CD8-positive, alpha-beta memory T cell (primary cell): ENCODE results near the gene KIAA1614. TPM values are rescaled to one million over a fixed set of nuclear protein-coding genes. Genes with fewer than 3 reads are reported as not detected.

Experiments
- CTCF ChIA-PET: fragments of 350-600 bp; sonication (Branson Sonifier 250); formaldehyde crosslinking; loops from one replicate; lab custom pipeline; 2021; ENCODE audit warnings: antibody characterized with exemption; lab: Charles Lee
- POLR2A ChIA-PET: fragments of 350-600 bp; sonication (Branson Sonifier 250); formaldehyde crosslinking; loops from one replicate; lab custom pipeline; 2021; ENCODE audit warnings: antibody characterized with exemption; lab: Charles Lee
- DNase-seq, 5 donors: peaks; one replicate each; pipeline versions ENCODE4 v3.0.0 to v3.0.0-alpha.2; 2020 to 2022; ENCODE audit warnings: mixed read lengths in 1 of 5
- H3K27ac ChIP-seq: one replicate; pipeline ENCODE4 v1.7.0; 2013; ENCODE audit warnings: low read depth, mild to moderate bottlenecking, low read length, moderate library complexity
- H3K27me3 ChIP-seq: 2 replicates; pipeline ENCODE4 v1.7.0; 2013; ENCODE audit warnings: low read length, mild to moderate bottlenecking; ENCODE audit not compliant: insufficient read depth, poor library complexity, severe bottlenecking
- H3K36me3 ChIP-seq: 2 replicates; pipeline ENCODE4 v1.7.0; 2013; ENCODE audit warnings: mild to moderate bottlenecking, low read length, moderate library complexity; ENCODE audit not compliant: insufficient read depth
- H3K4me1 ChIP-seq: 2 replicates; pipeline ENCODE4 v1.7.0; 2013; ENCODE audit warnings: mild to moderate bottlenecking, low read length, moderate library complexity; ENCODE audit not compliant: insufficient read depth
- H3K4me3 ChIP-seq: 2 replicates; pipeline ENCODE4 v1.7.0; 2013; ENCODE audit warnings: mild to moderate bottlenecking, low read length
- H3K9me3 ChIP-seq: 2 replicates; pipeline ENCODE4 v1.7.0; 2013; ENCODE audit warnings: mild to moderate bottlenecking, low read length
- H3K27ac Mint-ChIP-seq, 8 donors: one replicate each; pipeline ENCODE4 v1.8.0; 2020 to 2021; ENCODE audit warnings: mixed read lengths in 8 of 8, mild to moderate bottlenecking in 6 of 8, inconsistent platforms in 3 of 8, moderate library complexity in 3 of 8
- H3K27me3 Mint-ChIP-seq, 2 donors: one replicate each; pipeline ENCODE4 v1.8.0; 2020 to 2021; ENCODE audit warnings: mixed read lengths in 2 of 2, mild to moderate bottlenecking in 1 of 2, moderate library complexity in 1 of 2
- H3K36me3 Mint-ChIP-seq, 3 donors: one replicate each; pipeline ENCODE4 v1.8.0; 2020 to 2021; ENCODE audit warnings: mixed read lengths in 3 of 3, inconsistent platforms in 1 of 3, mild to moderate bottlenecking in 1 of 3
- H3K4me1 Mint-ChIP-seq, 3 donors: one replicate each; pipeline ENCODE4 v1.8.0; 2020 to 2021; ENCODE audit warnings: mixed read lengths in 3 of 3, inconsistent platforms in 1 of 3, mild to moderate bottlenecking in 1 of 3
- H3K4me3 Mint-ChIP-seq, 7 donors: one replicate each; pipeline ENCODE4 v1.8.0; 2020 to 2021; ENCODE audit warnings: mixed read lengths in 7 of 7, mild to moderate bottlenecking in 6 of 7, moderate library complexity in 4 of 7, inconsistent platforms in 2 of 7
- H3K9me3 Mint-ChIP-seq, 5 donors: one replicate each; pipeline ENCODE4 v1.8.0; 2020 to 2022; ENCODE audit warnings: mixed read lengths in 5 of 5, mild to moderate bottlenecking in 3 of 5, moderate library complexity in 2 of 5, inconsistent platforms in 1 of 5
- polyA plus RNA-seq: library from polyadenylated mRNA; unstranded; fragments of 300-500 nt; fragmentation: Illumina TruSeq; gene quantifications from one replicate; pipeline ENCODE4 v1.2.3, GENCODE V29; 2021
- total RNA-seq, 2 experiments: library from RNA; stranded (reverse); gene quantifications; one replicate each; pipeline ENCODE4 v1.2.3, GENCODE V29; 2021

Gene KIAA1614
- total and polyA plus RNA-seq, 3 experiments from 2014 or later: 0.10 to 0.49 (median 0.22) TPM

DNA sequence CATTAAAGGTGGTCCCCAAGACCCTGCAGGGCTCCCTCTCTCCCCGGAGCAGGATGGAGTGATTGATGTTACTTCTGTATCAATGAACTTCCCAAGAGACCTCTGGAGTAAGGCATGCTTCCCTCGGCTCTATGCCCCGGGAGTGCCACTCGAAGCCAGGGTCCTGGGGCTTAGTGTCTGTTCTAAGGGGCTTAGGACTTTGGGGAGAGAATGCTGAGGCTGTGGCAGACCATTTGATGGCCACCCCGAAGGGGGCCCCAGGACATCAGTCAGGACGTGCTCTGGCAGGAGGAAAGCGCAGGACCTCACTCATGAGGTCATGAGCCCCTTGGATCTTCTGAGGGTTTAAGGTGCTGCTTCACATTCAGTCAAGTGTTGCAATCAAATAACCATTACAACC lies 7.5 kb downstream of the KIAA1614 start:
- Mint-ChIP-seq H3K9me3 (no peaks in the 10 kb centered on the region), H3K4me3 (no peak overlapping the region), H3K27ac (peak overlapping the region in 1 of 8 donors; percentile 6), H3K4me1 (no peaks in the 10 kb centered on the region), H3K27me3 (peaks cover 12% of the 10 kb centered on the region in 2 donors), H3K36me3 (no peaks in the 10 kb centered on the region)
- DNase-seq: no peak
- CTCF ChIA-PET: no interaction called here
- Histone ChIP-seq H3K9me3 (no peaks in the 10 kb centered on the region), H3K4me1 (no peaks in the 10 kb centered on the region), H3K36me3 (no peaks in the 10 kb centered on the region), H3K27me3 (no peaks in the 10 kb centered on the region), H3K4me3 (no peak overlapping the region), H3K27ac (no peak overlapping the region)
- POLR2A ChIA-PET: no interaction called here

DNA sequence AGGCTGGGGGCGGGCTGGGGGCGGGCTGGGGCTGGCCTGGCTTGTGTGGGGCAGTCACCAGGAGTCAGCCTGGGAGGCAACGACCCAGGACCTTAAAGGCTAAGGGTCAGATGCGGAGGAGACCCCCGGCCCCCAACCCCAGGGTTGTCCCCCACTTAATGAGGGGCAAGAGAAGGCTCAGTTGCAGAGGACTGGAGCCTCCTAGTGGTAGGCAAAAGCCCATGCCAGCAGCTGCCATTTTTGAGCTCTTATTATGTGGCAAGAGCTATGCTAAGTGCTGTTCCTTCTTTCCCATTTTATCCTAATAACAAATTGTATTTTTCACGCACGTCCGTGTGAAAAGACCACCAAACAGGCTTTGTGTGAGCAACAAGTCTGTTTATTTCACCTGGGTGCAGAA lies 8.0 kb downstream of the KIAA1614 start:
- Histone ChIP-seq H3K27ac (no peak overlapping the region), H3K4me1 (no peaks in the 10 kb centered on the region), H3K27me3 (no peaks in the 10 kb centered on the region), H3K36me3 (no peaks in the 10 kb centered on the region), H3K9me3 (no peaks in the 10 kb centered on the region), H3K4me3 (no peak overlapping the region)
- Mint-ChIP-seq H3K4me1 (no peaks in the 10 kb centered on the region), H3K36me3 (no peaks in the 10 kb centered on the region), H3K27me3 (peaks cover 8% of the 10 kb centered on the region in 2 donors), H3K27ac (no peak overlapping the region), H3K4me3 (no peak overlapping the region), H3K9me3 (no peaks in the 10 kb centered on the region)
- DNase-seq: no peak
- CTCF ChIA-PET: no interaction called here
- POLR2A ChIA-PET: no interaction called here

DNA sequence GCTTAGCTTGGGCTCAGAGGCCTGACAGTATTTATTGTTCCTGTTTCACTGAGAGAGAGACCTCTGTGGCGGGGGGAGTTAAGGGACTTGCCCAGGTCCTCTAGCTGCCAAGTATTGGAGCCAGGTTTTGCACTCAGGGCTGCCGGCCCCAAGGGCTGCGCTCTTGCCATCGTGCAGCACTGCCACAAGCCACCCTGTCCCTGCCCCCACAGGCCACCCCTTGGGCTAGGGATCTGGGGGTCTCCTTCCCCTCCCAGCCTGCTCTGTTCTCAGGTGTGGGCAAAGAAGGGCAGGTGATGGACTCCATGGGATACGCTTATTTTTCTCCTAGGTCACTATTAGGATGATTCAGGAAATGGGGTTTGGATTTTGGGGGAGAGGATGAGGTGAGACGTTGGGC lies 8.7 kb downstream of the KIAA1614 start:
- Histone ChIP-seq H3K9me3 (no peaks in the 10 kb centered on the region), H3K4me3 (no peak overlapping the region), H3K4me1 (no peaks in the 10 kb centered on the region), H3K27me3 (no peaks in the 10 kb centered on the region), H3K27ac (no peak overlapping the region), H3K36me3 (no peaks in the 10 kb centered on the region)
- H3K27ac Mint-ChIP-seq: peak overlapping the region in 1 of 8 donors; percentile 65
- no peaks in the 10 kb centered on the region for H3K9me3 Mint-ChIP-seq
- DNase-seq: no peak
- no peaks in the 10 kb centered on the region for H3K4me1 Mint-ChIP-seq
- H3K27me3 Mint-ChIP-seq: peaks cover 8% of the 10 kb centered on the region in 2 donors
- ChIA-PET POLR2A (no interaction called here), CTCF (no interaction called here)
- no peaks in the 10 kb centered on the region for H3K36me3 Mint-ChIP-seq
- no peak overlapping the region for H3K4me3 Mint-ChIP-seq

DNA sequence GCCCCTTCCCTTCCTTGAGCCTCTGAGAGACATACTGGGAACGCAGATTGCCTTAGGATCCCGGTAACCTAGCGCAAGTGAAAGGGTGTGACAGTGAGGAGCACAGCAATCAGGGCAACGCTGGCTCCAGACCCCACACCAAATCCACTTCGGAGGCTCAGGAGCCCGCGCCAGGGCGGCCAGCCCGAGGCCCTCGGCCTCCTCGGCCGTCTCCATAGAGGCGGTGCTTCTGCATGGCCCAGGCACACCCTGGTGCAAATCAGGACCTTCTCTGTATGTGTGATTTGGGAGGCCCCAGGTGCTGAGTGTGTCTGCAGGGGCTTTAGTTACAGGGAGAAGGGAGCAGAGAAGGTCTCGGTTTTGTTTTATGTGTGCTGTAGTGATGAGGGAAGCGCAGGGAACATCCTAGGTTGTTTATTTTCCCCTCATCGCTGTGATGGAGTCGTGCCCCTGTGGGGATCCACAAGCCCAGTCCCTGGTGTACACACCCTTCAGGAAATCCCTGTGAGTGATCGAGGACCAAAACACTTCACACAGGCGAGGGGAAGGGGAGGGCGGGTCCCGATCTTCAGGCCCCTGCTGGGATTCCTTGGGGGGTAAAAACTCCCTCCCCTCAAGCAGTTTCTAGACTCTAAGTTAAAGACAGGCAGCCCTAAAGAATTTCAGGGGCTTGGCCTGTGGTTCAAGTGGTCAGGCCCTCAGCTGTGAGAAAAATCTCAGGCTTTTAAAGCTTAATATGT lies 9.4 kb downstream of the KIAA1614 start:
- H3K4me3 ChIP-seq: no peak overlapping the region
- H3K27me3 Mint-ChIP-seq: peaks cover 8% of the 10 kb centered on the region in 2 donors
- no peak for DNase-seq
- no peak overlapping the region for H3K4me3 Mint-ChIP-seq
- H3K9me3 Mint-ChIP-seq: no peaks in the 10 kb centered on the region
- ChIA-PET POLR2A (no interaction called here), CTCF (no interaction called here)
- no peaks in the 10 kb centered on the region for H3K9me3 ChIP-seq
- no peaks in the 10 kb centered on the region for H3K36me3 Mint-ChIP-seq
- H3K4me1 ChIP-seq: no peaks in the 10 kb centered on the region
- H3K36me3 ChIP-seq: no peaks in the 10 kb centered on the region
- no peaks in the 10 kb centered on the region for H3K27me3 ChIP-seq
- peaks cover 0 to 2% (median 0%) of the 10 kb centered on the region in 3 donors for H3K4me1 Mint-ChIP-seq
- peak overlapping the region in 1 of 8 donors; percentile 65 for H3K27ac Mint-ChIP-seq
- no peak overlapping the region for H3K27ac ChIP-seq

DNA sequence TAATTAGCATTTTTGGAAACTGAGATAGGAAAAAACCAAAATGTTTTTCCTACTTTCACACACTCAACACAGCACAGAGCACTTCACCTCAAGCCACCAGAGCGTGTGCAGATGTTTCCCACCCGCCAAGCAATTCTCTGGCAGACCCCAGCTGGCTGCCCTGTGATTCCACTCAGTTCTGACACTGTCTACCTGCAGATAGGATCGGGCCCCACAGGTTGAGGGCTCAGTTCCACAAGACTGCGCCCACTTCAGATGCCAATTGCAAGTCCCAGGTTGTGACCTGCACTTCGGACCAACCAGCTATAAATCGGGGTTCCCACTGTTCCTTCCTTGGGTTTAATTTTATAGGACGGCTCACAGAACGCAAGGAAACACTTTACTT lies 9.9 kb downstream of the KIAA1614 start:
- H3K4me1 Mint-ChIP-seq: peaks cover 0 to 2% (median 0%) of the 10 kb centered on the region in 3 donors
- POLR2A ChIA-PET: no interaction called here

DNA sequence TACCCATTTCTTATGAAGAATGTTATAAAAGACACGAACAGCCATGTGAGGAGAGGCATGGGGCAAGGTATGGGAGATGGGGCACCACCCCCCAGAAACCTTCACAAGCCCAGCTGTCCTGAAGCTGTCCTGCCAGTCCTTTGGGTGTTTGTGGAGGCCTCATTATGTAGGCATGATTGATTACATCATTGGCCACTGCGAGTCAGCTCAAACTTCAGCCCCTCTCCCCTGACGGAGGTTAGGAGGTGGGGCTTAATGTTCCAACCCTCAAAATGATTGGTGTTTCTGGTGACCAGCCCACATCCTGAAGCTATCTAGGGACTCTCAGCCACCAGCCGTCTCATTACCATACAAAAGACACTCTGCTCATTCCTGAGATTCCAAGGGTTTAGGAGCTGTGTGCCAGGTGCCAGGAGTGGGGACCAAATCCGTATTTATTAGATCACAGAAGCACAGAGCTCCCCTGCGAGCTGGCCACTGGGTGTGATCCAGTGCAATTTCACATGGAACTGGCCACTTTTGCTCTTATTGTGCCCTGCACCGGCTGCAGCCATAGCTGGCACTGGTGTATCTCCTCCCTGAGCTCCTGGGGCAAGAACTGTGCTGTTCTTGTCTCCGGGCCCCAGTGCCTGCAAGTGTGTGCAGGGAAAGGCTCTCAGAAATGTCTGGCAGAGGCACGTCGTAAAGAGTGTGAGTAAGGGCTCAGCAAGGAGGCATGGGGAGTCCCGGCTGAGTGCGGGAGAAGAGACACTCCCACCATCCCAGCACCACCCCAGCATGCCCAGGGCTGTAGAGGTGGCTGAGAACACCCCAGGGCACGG lies 10.5 kb downstream of the KIAA1614 start:
- Mint-ChIP-seq H3K27me3 (peaks cover 5 to 8% of the 10 kb centered on the region in 2 donors), H3K27ac (peak overlapping the region in 1 of 8 donors; percentile 43), H3K36me3 (no peaks in the 10 kb centered on the region), H3K4me1 (peaks cover 0 to 2% (median 0%) of the 10 kb centered on the region in 3 donors), H3K4me3 (peak overlapping the region in 1 of 7 donors; percentile 29), H3K9me3 (no peaks in the 10 kb centered on the region)
- ChIA-PET CTCF (no interaction called here), POLR2A (no interaction called here)
- H3K27me3 ChIP-seq: no peaks in the 10 kb centered on the region
- no peaks in the 10 kb centered on the region for H3K36me3 ChIP-seq
- H3K27ac ChIP-seq: no peak overlapping the region
- no peak overlapping the region for H3K4me3 ChIP-seq
- H3K9me3 ChIP-seq: no peaks in the 10 kb centered on the region
- no peak for DNase-seq
- no peaks in the 10 kb centered on the region for H3K4me1 ChIP-seq

More for the DNA sequence above, 9.9 kb downstream of the KIAA1614 start:
- H3K4me3 ChIP-seq: no peak overlapping the region
- H3K27ac ChIP-seq: no peak overlapping the region
- H3K27me3 ChIP-seq: no peaks in the 10 kb centered on the region
- no peaks in the 10 kb centered on the region for H3K36me3 ChIP-seq
- Mint-ChIP-seq H3K9me3 (no peaks in the 10 kb centered on the region), H3K36me3 (no peaks in the 10 kb centered on the region), H3K27ac (peak overlapping the region in 1 of 8 donors; percentile 43), H3K27me3 (peaks cover 5 to 8% of the 10 kb centered on the region in 2 donors), H3K4me3 (no peak overlapping the region)
- H3K9me3 ChIP-seq: no peaks in the 10 kb centered on the region
- H3K4me1 ChIP-seq: no peaks in the 10 kb centered on the region
- CTCF ChIA-PET: no interaction called here
- DNase-seq: no peak

DNA sequence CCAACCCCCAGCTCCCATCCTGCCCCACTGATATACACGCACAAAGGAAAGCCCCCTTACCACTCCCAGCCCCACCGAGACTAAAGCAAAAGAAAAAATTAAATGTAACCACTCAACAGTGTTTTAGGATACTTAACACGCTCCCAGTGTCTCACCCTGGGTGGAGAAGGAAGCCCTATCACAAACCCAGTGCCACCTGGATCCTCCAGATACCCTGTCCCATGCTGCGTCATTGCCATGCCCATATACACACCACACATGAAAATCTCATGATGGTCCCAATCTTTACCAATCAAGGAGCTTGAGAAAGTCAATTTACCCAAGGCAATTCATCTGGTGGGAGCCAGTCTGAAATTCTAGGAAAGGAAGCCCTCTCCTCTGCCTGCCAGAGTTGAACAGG lies 11.2 kb downstream of the KIAA1614 start:
- CTCF ChIA-PET: no interaction called here

DNA sequence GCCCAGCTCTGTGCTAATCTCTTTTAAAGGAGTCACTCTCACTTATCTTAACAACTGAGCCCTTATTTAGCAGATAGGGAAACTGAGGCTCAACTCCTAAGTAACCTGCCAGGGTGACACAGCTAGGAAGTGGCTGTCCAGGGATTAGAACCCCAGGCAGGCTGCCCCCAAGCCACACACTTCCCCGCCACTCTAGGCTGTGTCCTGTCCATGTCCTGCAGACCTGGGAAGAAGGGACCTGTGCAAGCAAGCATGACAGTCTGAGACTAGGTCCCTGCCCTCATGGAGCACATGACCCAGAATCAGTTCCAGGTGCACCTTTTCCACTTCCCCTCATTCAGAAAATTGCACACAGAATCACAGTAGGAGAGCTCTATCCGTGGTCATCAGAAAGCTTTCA lies 12.2 kb downstream of the KIAA1614 start:
- peaks cover 5 to 8% of the 10 kb centered on the region in 2 donors for H3K27me3 Mint-ChIP-seq

More for the DNA sequence above, 11.2 kb downstream of the KIAA1614 start:
- H3K4me1 ChIP-seq: no peaks in the 10 kb centered on the region
- H3K4me3 Mint-ChIP-seq: no peak overlapping the region
- H3K27ac ChIP-seq: no peak overlapping the region
- no peaks in the 10 kb centered on the region for H3K36me3 ChIP-seq
- H3K9me3 Mint-ChIP-seq: no peaks in the 10 kb centered on the region
- H3K4me3 ChIP-seq: no peak overlapping the region
- POLR2A ChIA-PET: no interaction called here
- no peak overlapping the region for H3K27ac Mint-ChIP-seq
- peaks cover 0 to 2% (median 0%) of the 10 kb centered on the region in 3 donors for H3K4me1 Mint-ChIP-seq
- no peaks in the 10 kb centered on the region for H3K36me3 Mint-ChIP-seq
- no peak for DNase-seq
- no peaks in the 10 kb centered on the region for H3K9me3 ChIP-seq
- H3K27me3 Mint-ChIP-seq: peaks cover 5 to 8% of the 10 kb centered on the region in 2 donors
- H3K27me3 ChIP-seq: no peaks in the 10 kb centered on the region

More for the DNA sequence above, 12.2 kb downstream of the KIAA1614 start:
- Histone ChIP-seq H3K27ac (no peak overlapping the region), H3K27me3 (no peaks in the 10 kb centered on the region), H3K9me3 (no peaks in the 10 kb centered on the region), H3K4me1 (no peaks in the 10 kb centered on the region), H3K36me3 (no peaks in the 10 kb centered on the region), H3K4me3 (no peak overlapping the region)
- peaks cover 0 to 2% (median 0%) of the 10 kb centered on the region in 3 donors for H3K4me1 Mint-ChIP-seq
- ChIA-PET CTCF (no interaction called here), POLR2A (no interaction called here)
- H3K9me3 Mint-ChIP-seq: no peaks in the 10 kb centered on the region
- no peak overlapping the region for H3K4me3 Mint-ChIP-seq
- no peak for DNase-seq
- no peaks in the 10 kb centered on the region for H3K36me3 Mint-ChIP-seq
- no peak overlapping the region for H3K27ac Mint-ChIP-seq
